22Rv1 (cell line): Measurements from ENCODE around the gene RTN4R.
"Not testable (repeated sequence)": the region's sequence is repeated elsewhere in the genome, so short reads cannot be mapped to it uniquely, and the experiment has no call there.

Experiments
- H3K27ac ChIP-seq: fragments of 450-650 bp; 2 replicates; pipeline ENCODE4 v1.5.1; 2017
- ZFX ChIP-seq: fragments of 450-650 bp; IDR thresholded peaks from 2 replicates; pipeline ENCODE4 v1.6.1; 2017; ENCODE audit warnings: antibody characterized with exemption, borderline replicate concordance
- TF ChIP-seq, protein P1 (sequence below): fragments of 450-650 bp; IDR thresholded peaks from 2 replicates; pipeline ENCODE4 v1.5.1; 2017; ENCODE audit warnings: mild to moderate bottlenecking

RTN4R gene

DNA sequence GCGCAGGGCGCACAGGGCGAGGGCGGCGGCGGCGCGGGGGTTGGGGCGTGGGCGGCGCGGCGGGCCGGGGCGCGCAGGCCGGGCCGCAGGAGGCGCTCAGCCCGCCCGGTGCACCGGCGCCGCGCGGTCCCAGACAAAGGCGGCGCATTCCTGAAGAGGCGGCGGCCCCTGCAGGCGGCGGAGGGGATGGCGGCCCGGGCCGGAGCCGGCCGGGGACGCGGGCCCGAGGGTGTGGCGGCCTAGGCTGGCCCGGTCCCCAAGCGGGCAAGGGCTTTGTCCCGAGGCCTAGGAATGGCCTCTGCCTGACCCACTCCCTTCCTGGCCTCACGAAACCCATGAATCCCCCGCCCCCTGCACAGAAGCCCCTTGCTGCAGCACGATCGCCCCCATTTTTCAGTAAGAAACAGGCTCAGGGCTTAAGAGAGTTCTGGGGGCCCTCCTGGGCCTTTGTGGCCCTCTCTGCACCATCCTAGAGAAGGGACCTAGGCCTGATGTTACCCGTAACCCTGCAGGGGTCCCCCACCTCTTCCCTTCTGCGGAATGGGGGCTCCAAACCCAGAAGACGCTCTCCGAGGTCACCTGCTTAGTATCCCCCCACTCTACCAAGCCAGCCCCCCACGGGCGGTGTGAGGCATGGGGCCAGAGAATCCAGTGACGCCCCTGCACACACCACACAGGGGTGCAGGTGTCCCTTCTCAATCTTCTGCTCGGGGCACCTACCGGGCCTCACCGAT, at the start of gene RTN4R:
TSS of gene RTN4R (minus strand) at position 40 of the 734 bp plus-strand sequence. CDS start 226 bp downstream, outside the sequence.
- TF ChIP-seq, protein P1, sequence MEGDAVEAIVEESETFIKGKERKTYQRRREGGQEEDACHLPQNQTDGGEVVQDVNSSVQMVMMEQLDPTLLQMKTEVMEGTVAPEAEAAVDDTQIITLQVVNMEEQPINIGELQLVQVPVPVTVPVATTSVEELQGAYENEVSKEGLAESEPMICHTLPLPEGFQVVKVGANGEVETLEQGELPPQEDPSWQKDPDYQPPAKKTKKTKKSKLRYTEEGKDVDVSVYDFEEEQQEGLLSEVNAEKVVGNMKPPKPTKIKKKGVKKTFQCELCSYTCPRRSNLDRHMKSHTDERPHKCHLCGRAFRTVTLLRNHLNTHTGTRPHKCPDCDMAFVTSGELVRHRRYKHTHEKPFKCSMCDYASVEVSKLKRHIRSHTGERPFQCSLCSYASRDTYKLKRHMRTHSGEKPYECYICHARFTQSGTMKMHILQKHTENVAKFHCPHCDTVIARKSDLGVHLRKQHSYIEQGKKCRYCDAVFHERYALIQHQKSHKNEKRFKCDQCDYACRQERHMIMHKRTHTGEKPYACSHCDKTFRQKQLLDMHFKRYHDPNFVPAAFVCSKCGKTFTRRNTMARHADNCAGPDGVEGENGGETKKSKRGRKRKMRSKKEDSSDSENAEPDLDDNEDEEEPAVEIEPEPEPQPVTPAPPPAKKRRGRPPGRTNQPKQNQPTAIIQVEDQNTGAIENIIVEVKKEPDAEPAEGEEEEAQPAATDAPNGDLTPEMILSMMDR = peak; percentile 62
- no peak for TF ChIP-seq ZFX
- H3K27ac ChIP-seq = peak within 1 kb of the TSS; percentile 48

DNA sequence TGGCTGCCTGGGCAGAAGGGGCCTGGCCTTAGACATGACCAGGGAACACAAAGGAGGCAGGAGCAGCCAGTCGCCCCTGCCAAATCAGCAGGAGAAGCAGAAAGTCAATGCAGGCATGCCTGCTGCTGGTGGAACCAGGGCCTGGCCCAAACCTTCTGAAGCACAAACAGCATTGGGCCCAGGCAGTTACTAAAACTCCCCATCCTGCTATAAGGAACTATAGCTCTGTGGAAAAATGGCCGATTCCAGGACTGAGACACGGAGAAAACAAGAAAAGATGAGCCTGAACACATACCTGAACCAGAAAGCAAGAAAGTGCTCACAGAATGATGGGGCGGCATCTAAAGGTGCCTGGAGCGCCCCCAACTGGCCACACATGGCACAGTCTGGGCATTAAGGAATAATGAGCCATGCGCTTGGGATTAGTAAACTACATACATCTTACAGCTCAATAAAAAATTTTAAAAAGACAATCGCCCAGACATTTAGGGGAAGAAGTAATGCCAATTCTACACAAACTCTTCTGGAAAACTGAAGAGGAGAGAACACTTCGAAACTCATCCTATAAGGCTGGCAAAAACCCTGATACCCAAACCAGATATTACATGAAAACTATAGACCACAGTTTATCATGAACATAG, 49.4 kb upstream of the RTN4R start:
- TF ChIP-seq, protein P1 = peak; percentile 88
- H3K27ac ChIP-seq = not testable (repeated sequence)

DNA sequence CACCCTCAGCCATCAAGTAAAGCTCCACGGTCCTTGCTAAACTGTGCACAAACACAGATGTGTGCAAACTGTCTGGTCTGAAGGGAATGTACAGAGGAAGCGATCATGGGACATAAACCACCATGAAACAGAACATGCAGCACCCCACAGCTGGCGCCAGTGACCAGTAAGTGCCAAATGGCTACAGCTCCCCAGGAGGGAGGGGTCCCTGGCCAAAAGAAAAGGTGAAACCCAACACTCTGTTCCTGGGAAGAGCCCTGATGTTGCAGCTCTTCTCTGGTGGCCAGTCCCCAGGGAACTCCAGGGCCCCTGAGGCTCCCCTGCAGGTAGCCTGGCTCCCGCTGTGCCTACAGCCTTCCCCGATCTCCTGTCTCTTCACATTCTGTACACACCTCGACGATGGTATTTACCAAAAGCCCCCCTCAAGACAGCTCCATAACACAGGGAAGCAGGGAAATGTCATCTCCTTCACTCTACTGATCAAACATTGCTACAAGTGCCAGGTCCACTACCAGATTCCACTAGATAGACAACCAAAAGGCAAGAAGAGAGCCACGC, 48.8 kb upstream of the RTN4R start:
- TF ChIP-seq ZFX = no peak
- TF ChIP-seq, protein P1 = no peak
- no peak overlapping the region for H3K27ac ChIP-seq

DNA sequence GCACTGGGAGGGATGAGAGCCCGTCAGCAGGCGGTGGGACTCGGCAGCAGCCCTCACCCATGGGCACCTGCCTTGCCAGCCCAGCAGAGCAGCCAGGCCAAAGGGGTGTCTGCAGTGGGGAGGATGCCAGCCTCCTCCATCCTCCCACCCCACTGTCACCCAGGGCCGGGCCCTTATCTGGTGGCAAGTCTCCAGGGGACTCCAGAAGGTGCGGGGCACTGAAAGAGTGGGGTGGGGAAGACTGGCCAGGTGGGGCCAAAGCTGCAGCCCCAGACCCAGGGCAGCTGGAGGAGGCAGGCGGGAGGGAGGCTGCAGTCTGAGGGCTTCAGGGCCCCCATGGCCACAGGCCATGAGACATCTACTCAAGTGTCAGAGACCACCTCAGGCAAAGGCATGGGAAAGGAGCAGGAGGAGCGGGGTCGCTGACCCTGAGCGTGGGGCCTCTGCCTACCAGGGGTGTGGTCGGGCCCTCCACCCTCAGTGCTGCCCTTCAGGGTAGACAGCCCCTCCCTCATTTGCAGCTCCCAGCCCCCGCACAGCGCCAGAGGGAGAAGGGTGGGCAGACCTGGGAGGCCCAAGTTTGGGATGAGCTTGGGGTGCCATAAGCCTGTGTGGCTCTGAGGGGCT, 48.2 kb upstream of the RTN4R start:
- H3K27ac ChIP-seq = no peak overlapping the region
- TF ChIP-seq, protein P1 = no peak
- TF ChIP-seq ZFX = no peak

DNA sequence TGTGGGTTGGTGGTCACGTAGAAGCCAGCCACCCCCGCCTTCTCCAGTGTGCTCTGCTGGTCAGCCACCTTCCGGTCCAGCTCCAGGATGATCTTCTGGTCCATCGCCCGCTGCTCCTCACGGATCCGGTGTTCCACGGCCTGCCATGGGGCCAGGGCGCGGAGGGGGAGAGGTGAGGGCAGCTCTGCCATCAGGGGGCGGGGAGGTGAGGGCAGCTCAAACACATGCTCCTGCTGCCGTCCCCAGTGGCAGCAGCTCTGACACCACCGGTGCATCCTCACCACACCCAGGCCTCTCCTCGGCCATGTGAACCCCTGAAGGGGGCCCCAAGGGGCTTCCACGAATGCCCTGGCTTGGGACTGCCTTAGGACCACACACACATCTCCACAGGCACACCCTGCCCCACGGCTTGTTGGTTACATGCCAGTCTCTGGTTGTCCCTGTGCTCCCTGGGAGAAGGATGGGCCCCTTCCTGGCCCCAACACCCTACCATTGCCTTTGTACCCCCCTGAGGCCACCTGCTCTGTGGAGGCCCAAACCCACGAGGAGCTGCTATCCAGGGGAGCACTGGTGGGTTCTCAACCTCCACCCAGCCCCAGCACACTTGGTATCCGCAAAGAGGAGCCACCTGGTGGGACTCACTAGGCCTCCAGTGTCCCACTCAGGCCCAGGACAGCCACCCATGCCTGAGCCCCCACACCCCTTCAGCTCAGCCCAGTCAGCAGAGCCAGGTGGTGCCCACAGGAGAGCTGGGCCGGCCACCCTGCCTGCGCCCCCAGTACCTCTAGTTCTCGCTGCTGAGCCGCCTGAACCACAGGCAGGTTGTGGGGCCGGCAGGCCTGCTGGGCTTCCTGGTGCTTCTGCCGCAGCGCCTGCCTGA, 47.5 kb upstream of the RTN4R start:
- H3K27ac ChIP-seq = no peak overlapping the region
- TF ChIP-seq, protein P1 = no peak
- no peak for TF ChIP-seq ZFX

DNA sequence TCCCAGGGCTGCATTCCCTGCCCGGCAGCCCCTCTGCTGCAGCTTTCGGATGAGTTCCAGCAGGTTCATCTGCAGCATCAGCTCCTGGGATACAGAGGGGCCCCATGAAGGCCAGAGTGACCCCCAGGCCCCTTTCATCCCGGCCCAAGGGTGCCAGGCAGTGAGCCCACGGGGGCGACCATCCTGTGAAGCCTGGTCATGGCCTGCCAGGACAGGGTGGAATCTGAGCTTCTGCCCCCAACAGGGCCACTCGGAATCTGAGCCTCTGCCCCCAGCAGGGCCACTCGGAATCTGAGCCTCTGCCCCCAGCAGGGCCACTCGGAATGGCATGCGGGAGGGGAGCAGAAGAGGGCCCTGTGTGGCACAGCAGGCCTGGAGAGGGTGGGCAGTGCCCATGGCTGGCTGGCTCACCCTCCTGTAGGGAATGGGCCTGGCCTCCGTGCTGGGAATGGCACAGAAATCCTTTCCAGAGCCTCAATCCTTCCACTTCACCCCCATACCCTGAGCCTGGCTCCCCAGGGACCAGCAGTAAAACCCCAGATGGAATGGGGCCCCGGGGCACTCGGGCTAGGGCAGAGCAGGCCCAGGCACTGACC, 46.7 kb upstream of the RTN4R start:
- not testable (repeated sequence) for H3K27ac ChIP-seq

DNA sequence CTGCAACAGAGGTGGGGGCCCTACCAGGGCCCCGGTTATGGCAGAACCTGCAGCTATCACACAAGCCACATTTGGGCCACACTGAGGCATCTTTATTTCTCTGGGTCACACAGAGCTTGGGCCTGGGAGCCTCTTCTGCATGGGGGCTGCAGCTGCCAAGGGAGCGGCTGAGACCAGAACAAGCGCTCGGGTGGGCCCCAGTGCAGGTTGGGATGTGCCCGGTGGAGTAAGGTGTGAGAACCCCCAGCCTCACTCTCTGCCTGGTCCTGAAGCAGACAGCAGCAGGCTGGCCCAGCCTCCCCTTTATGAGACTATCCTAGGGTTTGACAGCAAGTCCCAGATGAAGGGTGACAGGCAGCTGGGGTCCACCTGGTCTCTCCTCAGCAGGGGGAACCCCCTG, 46.1 kb upstream of the RTN4R start:
- H3K27ac ChIP-seq = not testable (repeated sequence)

DNA sequence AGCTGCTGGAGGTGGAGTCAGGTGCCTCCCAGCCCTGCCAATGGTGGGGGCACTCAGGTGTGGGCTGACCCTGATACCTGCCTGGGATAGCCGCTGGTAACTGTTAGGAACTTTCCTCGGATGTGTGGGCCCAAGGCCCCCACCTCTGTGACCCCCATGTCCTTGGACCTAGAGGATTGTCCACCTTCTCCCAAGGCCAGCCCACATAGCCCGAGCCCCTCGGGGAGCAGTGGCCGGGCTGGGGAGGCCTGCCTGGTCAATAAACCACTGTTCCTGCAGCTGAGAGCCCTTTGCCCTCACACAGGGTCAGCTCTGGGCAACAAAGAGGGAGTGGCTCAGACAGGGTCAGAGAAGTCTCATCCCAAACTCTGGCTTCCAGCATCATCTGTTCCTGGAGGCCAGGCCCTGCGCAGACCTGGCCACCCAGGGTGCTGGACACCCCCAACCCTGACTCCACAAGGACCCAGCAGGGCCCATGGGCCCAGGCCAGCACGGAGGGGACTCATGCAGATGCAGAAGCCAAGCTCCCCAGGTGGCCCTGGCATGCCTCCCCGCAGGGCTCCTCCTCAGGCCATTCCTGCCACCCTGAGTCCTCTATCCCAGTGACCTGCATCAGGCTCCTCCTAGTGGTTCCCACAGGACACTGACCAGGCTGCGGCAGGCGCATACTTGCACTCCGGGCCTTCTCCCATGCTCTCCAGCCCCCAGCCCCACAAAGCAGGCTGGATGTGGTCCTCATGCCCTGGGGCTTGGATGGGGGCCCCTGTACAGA, 45.4 kb upstream of the RTN4R start:
- not testable (repeated sequence) for H3K27ac ChIP-seq
